Peyer's patch (tissue), 4 donors: Measurements from ENCODE around the gene NUP98.

Experiments used
- POLR2A ChIP-seq, 2 donors: fragments of 450-650 bp; IDR thresholded peaks; one replicate each; pipeline ENCODE4 v1.5.1; 2017; ENCODE audit warnings: antibody characterized with exemption in 2 of 2, mild to moderate bottlenecking in 2 of 2, moderate library complexity in 2 of 2
- TF ChIP-seq, protein P1 (sequence below), 6 experiments: fragments of 450-650 bp in 4 of 6; fragments of 200-600 bp in 2 of 6; sonication (generic) in 1 of 6; IDR thresholded peaks; one replicate each; pipeline ENCODE4 v1.5.1; 2017 to 2019; ENCODE audit warnings: antibody characterized with exemption in 6 of 6, mild to moderate bottlenecking in 3 of 6, moderate library complexity in 1 of 6

DNA sequence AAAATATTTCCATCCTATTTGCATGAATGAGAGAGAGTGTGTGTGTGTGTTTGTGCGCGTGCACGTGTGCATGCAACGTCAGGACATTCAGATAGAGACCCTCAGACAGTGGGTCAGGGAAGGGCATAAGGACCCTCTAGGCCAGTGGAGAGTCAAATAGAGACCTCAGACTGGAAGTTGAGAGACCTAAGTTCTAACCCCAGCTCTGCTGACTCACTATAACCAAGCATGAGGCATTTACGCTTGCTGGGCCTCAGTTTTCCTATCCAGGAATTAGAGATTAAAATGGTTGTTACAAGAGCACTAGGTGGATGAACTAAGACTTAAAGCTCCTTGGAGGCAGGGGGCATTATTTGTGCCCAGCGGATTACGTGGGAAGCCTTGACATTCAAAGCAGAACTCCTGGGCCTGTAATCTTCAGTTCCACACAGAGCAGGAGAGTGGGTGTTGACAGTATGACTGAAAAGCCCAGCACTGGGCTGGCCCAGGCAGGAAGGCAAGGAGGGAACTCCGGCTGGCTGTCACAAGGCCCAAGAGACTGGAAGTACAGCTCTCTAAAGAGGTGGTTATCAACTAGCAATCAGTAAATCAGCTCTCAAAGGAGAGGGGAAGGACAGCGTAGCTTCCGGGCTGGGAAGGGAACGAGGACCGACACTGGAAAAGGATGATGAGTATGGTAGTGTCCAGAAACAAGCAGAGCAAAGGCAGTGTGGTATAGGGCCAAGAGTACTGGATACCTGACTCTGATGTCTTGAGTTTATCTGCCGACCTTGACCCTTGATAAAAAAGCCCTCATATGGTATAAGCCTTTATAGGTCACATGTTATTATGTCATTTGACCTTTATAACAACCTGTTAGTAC, 34.3 kb upstream of the NUP98 start:
- TF ChIP-seq, protein P1, sequence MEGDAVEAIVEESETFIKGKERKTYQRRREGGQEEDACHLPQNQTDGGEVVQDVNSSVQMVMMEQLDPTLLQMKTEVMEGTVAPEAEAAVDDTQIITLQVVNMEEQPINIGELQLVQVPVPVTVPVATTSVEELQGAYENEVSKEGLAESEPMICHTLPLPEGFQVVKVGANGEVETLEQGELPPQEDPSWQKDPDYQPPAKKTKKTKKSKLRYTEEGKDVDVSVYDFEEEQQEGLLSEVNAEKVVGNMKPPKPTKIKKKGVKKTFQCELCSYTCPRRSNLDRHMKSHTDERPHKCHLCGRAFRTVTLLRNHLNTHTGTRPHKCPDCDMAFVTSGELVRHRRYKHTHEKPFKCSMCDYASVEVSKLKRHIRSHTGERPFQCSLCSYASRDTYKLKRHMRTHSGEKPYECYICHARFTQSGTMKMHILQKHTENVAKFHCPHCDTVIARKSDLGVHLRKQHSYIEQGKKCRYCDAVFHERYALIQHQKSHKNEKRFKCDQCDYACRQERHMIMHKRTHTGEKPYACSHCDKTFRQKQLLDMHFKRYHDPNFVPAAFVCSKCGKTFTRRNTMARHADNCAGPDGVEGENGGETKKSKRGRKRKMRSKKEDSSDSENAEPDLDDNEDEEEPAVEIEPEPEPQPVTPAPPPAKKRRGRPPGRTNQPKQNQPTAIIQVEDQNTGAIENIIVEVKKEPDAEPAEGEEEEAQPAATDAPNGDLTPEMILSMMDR (IDR thresholded peaks at IDR 0.05) = no peak
- no peak for TF ChIP-seq POLR2A (IDR thresholded peaks at IDR 0.05)
